A549 (cell line): ENCODE results near the gene ARHGAP40. TPM values are rescaled to one million over a fixed set of nuclear protein-coding genes. Genes with fewer than 3 reads are reported as not detected.

Source experiments
- ATAC-seq, 2 experiments: fragments of 200-7000 bp in 1 of 2; fragments of >200 bp in 1 of 2; cut with Nextera tagmentation in 1 of 2; cut with Tn5 transposase in 1 of 2; 3 replicates each; pipeline versions ENCODE4 v1.8.0 to v1.9.1; 2018 to 2020; ENCODE audit warnings: mild to moderate bottlenecking in 1 of 2, moderate library complexity in 1 of 2
- CTCF ChIA-PET: fragments of 300-600 bp; sonication (Branson Sonifier 250); formaldehyde crosslinking; extraction: SDS; loops from one replicate; lab custom pipeline; 2021; ENCODE audit warnings: antibody characterized with exemption, inconsistent platforms; lab: Yijun Ruan, JAX
- POLR2A ChIA-PET: fragments of 350-600 bp; formaldehyde crosslinking; extraction: SDS; loops from one replicate; lab custom pipeline; 2021; ENCODE audit warnings: antibody characterized with exemption, inconsistent platforms; lab: Yijun Ruan, JAX
- DNase-seq, 2 experiments: peaks; one replicate each; pipeline versions ENCODE4 v3.0.0 to v3.0.0-alpha.2; 2011 to 2016; ENCODE audit warnings: low read depth in 1 of 2, low spot score in 1 of 2
- FAIRE-seq: peaks from 2 replicates; lab custom pipeline; 2011; peaks lifted over from hg19 to GRCh38; lab: Jason Lieb, UNC
- H3K27ac ChIP-seq, 2 experiments: fragments of >200 bp; sonication (Bioruptor Twin); formaldehyde crosslinking; 3 replicates each; pipeline ENCODE4 v1.5.1; 2016 to 2017
- H3K4me1 ChIP-seq: fragments of >200 bp; sonication (Bioruptor Twin); formaldehyde crosslinking; 3 replicates; pipeline ENCODE4 v1.6.1; 2016
- H3K4me2 ChIP-seq: fragments of >200 bp; sonication (Bioruptor Twin); formaldehyde crosslinking; 3 replicates; pipeline ENCODE4 v1.6.1; 2016
- H3K4me3 ChIP-seq: fragments of >200 bp; sonication (Bioruptor Twin); formaldehyde crosslinking; 3 replicates; pipeline ENCODE4 v1.5.1; 2016
- H3K9me3 ChIP-seq: fragments of >200 bp; sonication (Bioruptor Twin); formaldehyde crosslinking; 3 replicates; pipeline ENCODE4 v1.6.1; 2016
- BHLHE40 ChIP-seq: IDR thresholded peaks from 2 replicates; pipeline ENCODE4 v1.6.1; 2012; ENCODE audit warnings: low read depth, low read length, inconsistent platforms
- CHD2 ChIP-seq: fragments of 150-350 bp; IDR thresholded peaks from 2 replicates; pipeline ENCODE4 v1.6.1; 2014; ENCODE audit warnings: low read length; ENCODE audit not compliant: partially characterized antibody
- E2F6 ChIP-seq: IDR thresholded peaks from 2 replicates; pipeline ENCODE4 v1.6.1; 2012; ENCODE audit warnings: low read depth, borderline replicate concordance
- EHF ChIP-seq: fragments of 250-450 bp; sonication (Bioruptor Pico); IDR thresholded peaks from 2 replicates; pipeline ENCODE4 v1.5.0; 2020; ENCODE audit warnings: mild to moderate bottlenecking
- FOSB ChIP-seq: fragments of 250-450 bp; sonication (Bioruptor Pico); IDR thresholded peaks from 2 replicates; pipeline ENCODE4 v1.5.0; 2020; ENCODE audit warnings: mild to moderate bottlenecking, moderate library complexity
- HOXB5 ChIP-seq: fragments of 250-450 bp; sonication (Bioruptor Pico); IDR thresholded peaks from 2 replicates; pipeline ENCODE4 v1.5.0; 2020; ENCODE audit warnings: mild to moderate bottlenecking, moderate library complexity
- JUN ChIP-seq, 2 experiments: fragments of >200 bp; sonication (Bioruptor Twin); formaldehyde crosslinking; IDR thresholded peaks; 2 replicates in 1 of 2; 3 replicates in 1 of 2; pipeline ENCODE4 v1.6.1; 2016 to 2017
- JUNB ChIP-seq: fragments of >200 bp; sonication (Bioruptor Twin); formaldehyde crosslinking; IDR thresholded peaks from 2 replicates; pipeline ENCODE4 v1.6.1; 2016
- MAFK ChIP-seq: fragments of 450-650 bp; IDR thresholded peaks from 2 replicates; pipeline ENCODE4 v1.6.1; 2014; ENCODE audit not compliant: partially characterized antibody
- MAZ ChIP-seq: fragments of 150-350 bp; IDR thresholded peaks from 2 replicates; pipeline ENCODE4 v1.6.1; 2014; ENCODE audit warnings: antibody characterized with exemption, low read depth, low read length, borderline replicate concordance
- NR3C1 ChIP-seq: fragments of >200 bp; sonication (Bioruptor Twin); formaldehyde crosslinking; IDR thresholded peaks from 3 replicates; pipeline ENCODE4 v1.6.1; 2017
- PHF8 ChIP-seq: fragments of 200-600 bp; sonication (generic); IDR thresholded peaks from 2 replicates; pipeline ENCODE4 v1.6.1; 2016; ENCODE audit warnings: low read depth, mild to moderate bottlenecking, antibody characterized with exemption, moderate library complexity, borderline replicate concordance
- POLR2AphosphoS2 ChIP-seq: conservative IDR thresholded peaks from 2 replicates; pipeline ENCODE4 v1.6.1; 2012; ENCODE audit warnings: low read length, improper control_type of control experiment, inconsistent platforms
- SMC3 ChIP-seq: fragments of >200 bp; sonication (Bioruptor Twin); formaldehyde crosslinking; IDR thresholded peaks from 3 replicates; pipeline ENCODE4 v1.6.1; 2018; ENCODE audit warnings: inconsistent platforms
- TFCP2L1 ChIP-seq: fragments of 250-450 bp; sonication (Bioruptor Pico); IDR thresholded peaks from 2 replicates; pipeline ENCODE4 v1.5.0; 2021; ENCODE audit warnings: mild to moderate bottlenecking
- TP53 ChIP-seq: fragments of 250-450 bp; sonication (Bioruptor Pico); IDR thresholded peaks from 2 replicates; pipeline ENCODE4 v1.5.0; 2021; ENCODE audit warnings: mild to moderate bottlenecking, moderate library complexity
- ZSCAN20 ChIP-seq: fragments of 250-450 bp; sonication (Bioruptor Pico); IDR thresholded peaks from 2 replicates; pipeline ENCODE4 v1.8.0; 2022; ENCODE audit warnings: mild to moderate bottlenecking, moderate library complexity
- WGBS: methylation state at CpG from one replicate; pipeline ENCODE4 v1.1.6; 2017; ENCODE audit errors: missing lambda C conversion rate; 5-methylcytosine and 5-hydroxymethylcytosine counted together
- polyA plus RNA-seq, 4 experiments: library from polyadenylated mRNA; depleted of rRNA in 3 of 4; stranded (reverse); fragments of >200 nt; fragmentation: RNase III in 1 of 4; extraction: RNeasy Plus Mini Kit Qiagen cat#74134 plus additional on column Dnase treatment in 1 of 4; gene quantifications; 2 replicates in 3 of 4; 3 replicates in 1 of 4; pipeline ENCODE4 v1.2.3, GENCODE V29; 2011 to 2017
- TF ChIP-seq, protein P1 (sequence below): fragments of 150-350 bp; IDR thresholded peaks from 2 replicates; pipeline ENCODE4 v1.6.1; 2014; ENCODE audit warnings: low read depth, mild to moderate bottlenecking, low read length
- TF ChIP-seq, protein P2 (sequence below): fragments of 200-600 bp; sonication (generic); IDR thresholded peaks from 2 replicates; pipeline ENCODE4 v1.6.1; 2016; ENCODE audit warnings: antibody characterized with exemption, mild to moderate bottlenecking, moderate library complexity
- TF ChIP-seq, protein P3 (sequence below): fragments of 450-650 bp; IDR thresholded peaks from 2 replicates; pipeline ENCODE4 v1.6.1; 2014; ENCODE audit warnings: antibody characterized with exemption

Gene ARHGAP40
- polyA plus RNA-seq, 2 of the 4 experiments (the other 2 are of a cell fraction), result not detected

- WGBS, result 51% methylated on average over 12 of the region's 13 CpGs
- H3K4me1 ChIP-seq, result no peaks in the 10 kb centered on the region
- H3K4me2 ChIP-seq, result peak overlapping the region; percentile 11; the same call in 1 of the 3 replicates
- H3K27ac ChIP-seq, result no peak overlapping the region
- no peak overlapping the region for H3K4me3 ChIP-seq
- no peak for FAIRE-seq
- no peak for DNase-seq
- CTCF ChIA-PET, result interaction anchor here (1.1 to 4.0 kb wide), 5 partner anchors 13 to 253 kb away, joined by 3 to 14 read pairs (median 4); partner anchors contain the start of gene FAM83D
- no peak for ATAC-seq
- TF ChIP-seq MAZ (no peak), TFCP2L1 (no peak), JUN (IDR thresholded peaks at IDR 0.05) (no peak), JUNB (no peak), BHLHE40 (no peak), SMC3 (no peak), E2F6 (no peak), CHD2 (no peak), HOXB5 (CRISPR knock-in tag) (no peak), POLR2AphosphoS2 (no peak), EHF (CRISPR knock-in tag) (no peak), PHF8 (no peak), MAFK (no peak), TP53 (CRISPR knock-in tag) (no peak)
- TF ChIP-seq, protein P1, sequence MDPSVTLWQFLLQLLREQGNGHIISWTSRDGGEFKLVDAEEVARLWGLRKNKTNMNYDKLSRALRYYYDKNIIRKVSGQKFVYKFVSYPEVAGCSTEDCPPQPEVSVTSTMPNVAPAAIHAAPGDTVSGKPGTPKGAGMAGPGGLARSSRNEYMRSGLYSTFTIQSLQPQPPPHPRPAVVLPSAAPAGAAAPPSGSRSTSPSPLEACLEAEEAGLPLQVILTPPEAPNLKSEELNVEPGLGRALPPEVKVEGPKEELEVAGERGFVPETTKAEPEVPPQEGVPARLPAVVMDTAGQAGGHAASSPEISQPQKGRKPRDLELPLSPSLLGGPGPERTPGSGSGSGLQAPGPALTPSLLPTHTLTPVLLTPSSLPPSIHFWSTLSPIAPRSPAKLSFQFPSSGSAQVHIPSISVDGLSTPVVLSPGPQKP, result no peak
- TF ChIP-seq, protein P2, sequence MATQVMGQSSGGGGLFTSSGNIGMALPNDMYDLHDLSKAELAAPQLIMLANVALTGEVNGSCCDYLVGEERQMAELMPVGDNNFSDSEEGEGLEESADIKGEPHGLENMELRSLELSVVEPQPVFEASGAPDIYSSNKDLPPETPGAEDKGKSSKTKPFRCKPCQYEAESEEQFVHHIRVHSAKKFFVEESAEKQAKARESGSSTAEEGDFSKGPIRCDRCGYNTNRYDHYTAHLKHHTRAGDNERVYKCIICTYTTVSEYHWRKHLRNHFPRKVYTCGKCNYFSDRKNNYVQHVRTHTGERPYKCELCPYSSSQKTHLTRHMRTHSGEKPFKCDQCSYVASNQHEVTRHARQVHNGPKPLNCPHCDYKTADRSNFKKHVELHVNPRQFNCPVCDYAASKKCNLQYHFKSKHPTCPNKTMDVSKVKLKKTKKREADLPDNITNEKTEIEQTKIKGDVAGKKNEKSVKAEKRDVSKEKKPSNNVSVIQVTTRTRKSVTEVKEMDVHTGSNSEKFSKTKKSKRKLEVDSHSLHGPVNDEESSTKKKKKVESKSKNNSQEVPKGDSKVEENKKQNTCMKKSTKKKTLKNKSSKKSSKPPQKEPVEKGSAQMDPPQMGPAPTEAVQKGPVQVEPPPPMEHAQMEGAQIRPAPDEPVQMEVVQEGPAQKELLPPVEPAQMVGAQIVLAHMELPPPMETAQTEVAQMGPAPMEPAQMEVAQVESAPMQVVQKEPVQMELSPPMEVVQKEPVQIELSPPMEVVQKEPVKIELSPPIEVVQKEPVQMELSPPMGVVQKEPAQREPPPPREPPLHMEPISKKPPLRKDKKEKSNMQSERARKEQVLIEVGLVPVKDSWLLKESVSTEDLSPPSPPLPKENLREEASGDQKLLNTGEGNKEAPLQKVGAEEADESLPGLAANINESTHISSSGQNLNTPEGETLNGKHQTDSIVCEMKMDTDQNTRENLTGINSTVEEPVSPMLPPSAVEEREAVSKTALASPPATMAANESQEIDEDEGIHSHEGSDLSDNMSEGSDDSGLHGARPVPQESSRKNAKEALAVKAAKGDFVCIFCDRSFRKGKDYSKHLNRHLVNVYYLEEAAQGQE, result no peak
- TF ChIP-seq, all 56 proteins: peak for 0
- H3K9me3 ChIP-seq, result no peaks in the 10 kb centered on the region
- POLR2A ChIA-PET, result no interaction called here
Observed at GRCh38 chr20:38673725-38674091, 72.1 kb downstream of the ARHGAP40 start.

- no peak overlapping the region for H3K4me3 ChIP-seq
- CTCF ChIA-PET, result interaction anchor here (1.1 to 4.0 kb wide), 6 partner anchors 14 to 252 kb away, joined by 3 to 14 read pairs (median 4); partner anchors contain the start of gene FAM83D
Observed at GRCh38 chr20:38674092-38674764, 72.6 kb downstream of the ARHGAP40 start.

More at GRCh38 chr20:38674092-38674764, 72.6 kb downstream of the ARHGAP40 start:
- FAIRE-seq (no peak), ATAC-seq (0 out of 6 replicates have a peak, but pooled peaks of 1 of the 2 experiments have one; percentile 20), DNase-seq (no peak)
- POLR2A ChIA-PET, result no interaction called here
- TF ChIP-seq FOSB (CRISPR knock-in tag) (no peak), MAZ (no peak), NR3C1 (no peak), ZSCAN20 (CRISPR knock-in tag) (no peak)
- TF ChIP-seq, protein P3, sequence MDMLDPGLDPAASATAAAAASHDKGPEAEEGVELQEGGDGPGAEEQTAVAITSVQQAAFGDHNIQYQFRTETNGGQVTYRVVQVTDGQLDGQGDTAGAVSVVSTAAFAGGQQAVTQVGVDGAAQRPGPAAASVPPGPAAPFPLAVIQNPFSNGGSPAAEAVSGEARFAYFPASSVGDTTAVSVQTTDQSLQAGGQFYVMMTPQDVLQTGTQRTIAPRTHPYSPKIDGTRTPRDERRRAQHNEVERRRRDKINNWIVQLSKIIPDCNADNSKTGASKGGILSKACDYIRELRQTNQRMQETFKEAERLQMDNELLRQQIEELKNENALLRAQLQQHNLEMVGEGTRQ, result no peak
- Histone ChIP-seq H3K27ac (no peak overlapping the region), H3K9me3 (no peaks in the 10 kb centered on the region), H3K4me1 (no peaks in the 10 kb centered on the region), H3K4me2 (peak overlapping the region; percentile 11; the same call in 1 of the 3 replicates)
- 63% methylated on average over 49 of the region's 75 CpGs for WGBS
